Activated CD4-positive, alpha-beta T cell treated with anti-CD3 and anti-CD28 coated beads for 36 hours (primary cell): ENCODE data around the gene NPLOC4. TPM values are rescaled to one million over a fixed set of nuclear protein-coding genes. Genes with fewer than 3 reads are reported as not detected.

Experiments used
- ATAC-seq: fragments of 200-7000 bp; cut with Tn5 transposase; one replicate; pipeline ENCODE4 v1.10.0; 2021; ENCODE audit warnings: mild to moderate bottlenecking, moderate library complexity
- CTCF ChIA-PET: fragments of 350-600 bp; sonication (Branson Sonifier 250); formaldehyde crosslinking; loops from one replicate; lab custom pipeline; 2021; ENCODE audit warnings: antibody characterized with exemption; lab: Charles Lee
- POLR2A ChIA-PET: fragments of 350-600 bp; sonication (Branson Sonifier 250); formaldehyde crosslinking; loops from one replicate; lab custom pipeline; 2021; ENCODE audit warnings: antibody characterized with exemption, inconsistent platforms; lab: Charles Lee
- DNase-seq: peaks from one replicate; pipeline ENCODE4 v3.0.0-alpha.2; 2020
- H3K27ac Mint-ChIP-seq: one replicate; pipeline ENCODE4 v1.8.0; 2021; ENCODE audit warnings: mixed read lengths
- H3K27me3 Mint-ChIP-seq: one replicate; pipeline ENCODE4 v1.8.0; 2021; ENCODE audit warnings: mixed read lengths
- H3K36me3 Mint-ChIP-seq: one replicate; pipeline ENCODE4 v1.8.0; 2021; ENCODE audit warnings: low read depth, mixed read lengths
- H3K4me1 Mint-ChIP-seq: one replicate; pipeline ENCODE4 v1.8.0; 2021; ENCODE audit warnings: mixed read lengths
- H3K4me3 Mint-ChIP-seq: one replicate; pipeline ENCODE4 v1.8.0; 2021; ENCODE audit warnings: mild to moderate bottlenecking, moderate library complexity, mixed read lengths
- H3K9me3 Mint-ChIP-seq: one replicate; pipeline ENCODE4 v1.8.0; 2021; ENCODE audit warnings: low read depth, mixed read lengths
- intact Hi-C, 2 experiments: fragments of 100-400 bp; cut with DNase I in 1 of 2; cut with micrococcal nuclease in 1 of 2; formaldehyde crosslinking; loops; one replicate each; pipeline versions ENCODE4 v1.14.2 to v1.15.1; 2022 to 2024; cut with DNase I, micrococcal nuclease
- total RNA-seq, 2 experiments: library from RNA; stranded (reverse); gene quantifications; one replicate each; pipeline ENCODE4 v1.2.3, GENCODE V29; 2021

The NPLOC4 gene
- total RNA-seq, 2 experiments from 2014 or later = 71.8 to 93.1 TPM

DNA sequence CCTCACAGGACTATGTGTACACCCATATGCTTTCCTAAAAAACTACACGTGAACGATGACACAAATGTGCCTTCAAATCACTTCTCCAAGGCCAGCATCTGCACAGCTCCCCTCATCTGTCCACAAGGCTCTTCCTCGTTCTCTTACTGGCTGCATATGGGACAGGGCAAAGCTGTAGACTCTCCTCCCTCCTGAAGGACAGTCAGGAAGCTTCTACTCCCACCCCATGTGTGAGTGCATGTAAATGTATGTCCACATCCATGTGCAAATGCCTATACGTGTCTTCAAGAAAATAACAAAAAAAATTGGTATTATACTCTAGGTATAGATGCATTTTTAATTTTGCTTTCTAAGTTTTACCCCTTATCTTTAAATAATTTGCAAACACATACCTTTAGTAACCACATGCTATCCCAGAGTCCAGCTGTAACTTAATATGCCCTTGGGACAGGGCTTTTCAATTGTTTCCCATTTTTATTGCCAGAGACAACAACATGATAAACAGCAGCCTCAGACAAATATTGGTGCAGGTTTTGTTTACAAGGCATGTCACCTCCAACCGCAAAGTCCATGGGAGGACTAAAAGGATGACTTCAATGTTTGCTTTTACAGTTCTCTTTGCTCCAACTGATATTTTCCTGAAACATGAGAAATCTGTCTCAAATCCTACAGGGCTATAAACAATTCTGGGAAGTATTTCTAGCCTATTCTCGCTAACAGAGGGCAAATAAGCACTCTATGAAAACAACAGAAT, 53.1 kb downstream of the NPLOC4 start:
- Mint-ChIP-seq H3K27me3 (no peaks in the 10 kb centered on the region), H3K27ac (no peak overlapping the region), H3K9me3 (no peaks in the 10 kb centered on the region), H3K4me3 (no peak overlapping the region), H3K36me3 (peaks cover 54% of the 10 kb centered on the region), H3K4me1 (peaks cover 12% of the 10 kb centered on the region)
- ATAC-seq (no peak), DNase-seq (no peak)
- CTCF ChIA-PET = interaction anchor here (1.9 kb wide), 1 partner anchor 18 kb away, joined by 6 read pairs; no protein-coding TSS in a partner anchor
- intact Hi-C loops = no loop called here
- POLR2A ChIA-PET = no interaction called here

- Mint-ChIP-seq H3K27ac (no peak overlapping the region), H3K27me3 (no peaks in the 10 kb centered on the region), H3K4me3 (no peak overlapping the region), H3K4me1 (peaks cover 20% of the 10 kb centered on the region), H3K9me3 (no peaks in the 10 kb centered on the region), H3K36me3 (peaks cover 51% of the 10 kb centered on the region)
- intact Hi-C loops = no loop called here
- CTCF ChIA-PET = interaction anchor here (4.1 kb wide), 1 partner anchor 18 kb away, joined by 18 read pairs; no protein-coding TSS in a partner anchor
- DNase-seq = no peak
- ATAC-seq = no peak
- POLR2A ChIA-PET = no interaction called here
Measured at GRCh38 chr17:81582749-81583148, 54.2 kb downstream of the NPLOC4 start.

DNA sequence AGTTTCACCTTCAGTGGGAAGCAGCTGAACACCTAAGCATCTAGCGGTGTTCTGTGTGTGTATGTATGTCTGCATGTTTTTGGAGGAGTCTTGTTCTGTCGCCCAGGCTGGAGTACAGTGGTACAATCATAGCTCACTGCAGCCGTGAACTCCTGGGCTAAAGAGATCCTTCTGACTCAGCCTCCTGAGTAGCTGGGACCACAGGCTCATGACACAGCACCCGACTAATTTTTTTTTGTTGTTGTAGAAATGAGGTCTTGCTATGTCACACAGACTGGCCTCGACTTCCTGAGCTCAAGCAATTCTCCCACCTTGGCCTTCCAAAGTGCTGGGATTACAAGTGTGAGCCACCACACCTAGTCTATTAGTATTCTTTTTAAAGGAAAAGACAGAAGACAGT, 54.6 kb downstream of the NPLOC4 start:
- ChIA-PET CTCF (interaction anchor here (0.6 to 4.1 kb wide), 2 partner anchors 19 to 24 kb away, joined by 4 to 18 read pairs; no protein-coding TSS in a partner anchor), POLR2A (no interaction called here)
- no peak for ATAC-seq
- no peak for DNase-seq
- H3K4me3 Mint-ChIP-seq = no peak overlapping the region
- H3K27me3 Mint-ChIP-seq = no peaks in the 10 kb centered on the region
- peaks cover 20% of the 10 kb centered on the region for H3K4me1 Mint-ChIP-seq
- no peak overlapping the region for H3K27ac Mint-ChIP-seq
- intact Hi-C loops = no loop called here
- no peaks in the 10 kb centered on the region for H3K9me3 Mint-ChIP-seq
- H3K36me3 Mint-ChIP-seq = peaks cover 55% of the 10 kb centered on the region

DNA sequence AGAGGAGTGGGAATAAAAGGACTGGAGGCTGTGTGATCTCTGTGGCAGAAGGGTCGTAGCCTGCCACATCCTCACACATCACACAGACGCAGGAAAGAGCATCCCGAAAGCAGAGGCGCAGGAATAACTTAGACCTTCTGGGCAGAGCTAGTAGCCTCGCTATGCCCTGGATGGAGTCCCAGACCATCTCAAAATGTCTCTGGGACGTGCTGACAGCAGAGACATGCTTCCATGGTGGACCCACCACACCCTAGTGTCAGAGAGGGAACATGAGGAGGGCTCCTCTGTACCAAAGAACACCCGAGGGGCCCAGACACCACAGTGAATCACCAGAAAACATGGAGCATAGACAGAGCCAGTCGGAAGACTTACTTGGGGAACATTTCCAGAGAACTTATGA, 55.2 kb downstream of the NPLOC4 start:
- ATAC-seq (no peak), DNase-seq (no peak)
- intact Hi-C loops = no loop called here
- H3K9me3 Mint-ChIP-seq = no peaks in the 10 kb centered on the region
- peaks cover 20% of the 10 kb centered on the region for H3K4me1 Mint-ChIP-seq
- H3K36me3 Mint-ChIP-seq = peaks cover 53% of the 10 kb centered on the region
- POLR2A ChIA-PET = no interaction called here
- H3K4me3 Mint-ChIP-seq = no peak overlapping the region
- no peak overlapping the region for H3K27ac Mint-ChIP-seq
- CTCF ChIA-PET = interaction anchor here (0.6 to 4.1 kb wide), 2 partner anchors 19 to 24 kb away, joined by 4 to 18 read pairs; no protein-coding TSS in a partner anchor
- H3K27me3 Mint-ChIP-seq = no peaks in the 10 kb centered on the region

DNA sequence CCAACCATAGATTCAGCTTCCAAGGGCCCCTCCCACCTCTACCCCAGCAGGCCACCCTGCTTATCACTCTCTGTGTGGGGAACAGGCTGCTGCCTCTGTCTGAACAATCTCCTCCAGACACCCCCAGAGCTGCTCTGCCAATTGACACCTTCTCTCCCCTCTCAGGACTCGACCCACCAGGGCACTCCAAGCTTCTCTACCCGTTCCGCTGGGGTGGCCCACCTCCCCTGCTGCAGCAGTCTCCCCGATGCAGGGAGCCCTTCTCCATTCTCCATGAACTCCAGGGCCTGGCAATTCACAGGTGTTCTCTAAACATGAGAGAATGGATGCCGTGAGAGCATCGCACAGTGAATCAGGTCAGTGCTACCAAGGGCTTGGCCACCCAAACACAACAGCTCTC, 56.4 kb downstream of the NPLOC4 start:
- Mint-ChIP-seq H3K4me3 (no peak overlapping the region), H3K36me3 (peaks cover 51% of the 10 kb centered on the region), H3K9me3 (no peaks in the 10 kb centered on the region), H3K27me3 (no peaks in the 10 kb centered on the region), H3K4me1 (peaks cover 20% of the 10 kb centered on the region), H3K27ac (no peak overlapping the region)
- CTCF ChIA-PET = interaction anchor here (0.7 to 4.1 kb wide), 2 partner anchors 21 to 74 kb away, joined by 3 to 18 read pairs; no protein-coding TSS in a partner anchor
- intact Hi-C loops = no loop called here
- ATAC-seq (no peak), DNase-seq (no peak)
- POLR2A ChIA-PET = no interaction called here

GRCh38 chr17:81579821-81580321, 57.0 kb downstream of the NPLOC4 start:
- intact Hi-C loops = no loop called here
- DNase-seq (no peak), ATAC-seq (no peak)
- ChIA-PET POLR2A (no interaction called here), CTCF (interaction anchor here (0.6 to 4.1 kb wide), 3 partner anchors 12 to 263 kb away, joined by 3 to 18 read pairs (median 4); no protein-coding TSS in a partner anchor)
- H3K27me3 Mint-ChIP-seq = no peaks in the 10 kb centered on the region
- no peak overlapping the region for H3K4me3 Mint-ChIP-seq
- H3K4me1 Mint-ChIP-seq = peaks cover 20% of the 10 kb centered on the region
- no peaks in the 10 kb centered on the region for H3K9me3 Mint-ChIP-seq
- no peak overlapping the region for H3K27ac Mint-ChIP-seq
- peaks cover 51% of the 10 kb centered on the region for H3K36me3 Mint-ChIP-seq

GRCh38 chr17:81579298-81579697, 57.6 kb downstream of the NPLOC4 start:
- ATAC-seq = no peak

DNA sequence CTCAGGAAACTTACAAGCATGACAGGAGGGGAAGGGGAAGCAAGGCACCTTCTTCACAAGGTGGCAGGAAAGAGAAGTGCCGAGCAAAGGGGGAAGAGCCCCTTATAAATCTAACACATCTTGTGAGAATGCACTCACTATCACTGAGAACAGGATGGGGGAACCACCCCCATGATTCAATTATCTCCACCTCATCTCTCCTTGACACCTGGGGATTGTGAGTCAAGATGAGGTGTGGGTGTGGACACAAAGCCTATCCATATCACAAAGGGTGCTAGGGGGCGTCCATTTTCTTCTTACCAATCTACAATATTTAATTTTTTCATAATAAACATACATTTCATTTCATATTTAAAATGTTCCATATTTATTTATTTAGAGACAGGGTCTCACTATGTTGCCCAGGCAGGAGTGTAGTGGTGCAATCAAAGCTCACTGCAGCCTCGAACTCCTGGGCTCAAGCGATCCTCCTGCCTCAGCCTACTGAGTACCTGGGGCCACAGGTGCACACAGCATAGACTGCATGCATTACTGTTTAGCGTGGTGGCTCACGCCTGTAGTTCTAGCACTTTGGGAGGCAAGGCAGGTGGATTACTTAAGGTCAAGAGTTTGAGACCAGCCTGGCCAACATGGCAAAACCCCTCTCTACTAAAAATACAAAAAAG, 58.2 kb downstream of the NPLOC4 start:
- Mint-ChIP-seq H3K4me3 (no peak overlapping the region), H3K27me3 (no peaks in the 10 kb centered on the region), H3K36me3 (peaks cover 46% of the 10 kb centered on the region), H3K27ac (peak overlapping the region; percentile 19), H3K4me1 (peaks cover 20% of the 10 kb centered on the region), H3K9me3 (no peaks in the 10 kb centered on the region)
- ChIA-PET POLR2A (no interaction called here), CTCF (interaction anchor here (4.1 kb wide), 1 partner anchor 22 kb away, joined by 18 read pairs; no protein-coding TSS in a partner anchor)
- ATAC-seq = peak; percentile 96
- peak; percentile 38 for DNase-seq
- intact Hi-C loops = no loop called here

More at GRCh38 chr17:81579298-81579697, 57.6 kb downstream of the NPLOC4 start:
- intact Hi-C loops = no loop called here
- Mint-ChIP-seq H3K27ac (no peak overlapping the region), H3K4me1 (peaks cover 20% of the 10 kb centered on the region), H3K27me3 (no peaks in the 10 kb centered on the region), H3K9me3 (no peaks in the 10 kb centered on the region), H3K36me3 (peaks cover 48% of the 10 kb centered on the region), H3K4me3 (no peak overlapping the region)
- POLR2A ChIA-PET = no interaction called here
- no peak for DNase-seq
- CTCF ChIA-PET = interaction anchor here (0.6 to 4.1 kb wide), 3 partner anchors 12 to 263 kb away, joined by 3 to 18 read pairs (median 4); no protein-coding TSS in a partner anchor

- ATAC-seq (no peak), DNase-seq (no peak)
- H3K27me3 Mint-ChIP-seq = no peaks in the 10 kb centered on the region
- intact Hi-C loops = no loop called here
- peaks cover 43% of the 10 kb centered on the region for H3K36me3 Mint-ChIP-seq
- CTCF ChIA-PET = no interaction called here
- H3K9me3 Mint-ChIP-seq = no peaks in the 10 kb centered on the region
- no peak overlapping the region for H3K4me3 Mint-ChIP-seq
- peak overlapping the region; percentile 38 for H3K27ac Mint-ChIP-seq
- peaks cover 20% of the 10 kb centered on the region for H3K4me1 Mint-ChIP-seq
- POLR2A ChIA-PET = no interaction called here
Measured at GRCh38 chr17:81578038-81578441, 58.9 kb downstream of the NPLOC4 start.

DNA sequence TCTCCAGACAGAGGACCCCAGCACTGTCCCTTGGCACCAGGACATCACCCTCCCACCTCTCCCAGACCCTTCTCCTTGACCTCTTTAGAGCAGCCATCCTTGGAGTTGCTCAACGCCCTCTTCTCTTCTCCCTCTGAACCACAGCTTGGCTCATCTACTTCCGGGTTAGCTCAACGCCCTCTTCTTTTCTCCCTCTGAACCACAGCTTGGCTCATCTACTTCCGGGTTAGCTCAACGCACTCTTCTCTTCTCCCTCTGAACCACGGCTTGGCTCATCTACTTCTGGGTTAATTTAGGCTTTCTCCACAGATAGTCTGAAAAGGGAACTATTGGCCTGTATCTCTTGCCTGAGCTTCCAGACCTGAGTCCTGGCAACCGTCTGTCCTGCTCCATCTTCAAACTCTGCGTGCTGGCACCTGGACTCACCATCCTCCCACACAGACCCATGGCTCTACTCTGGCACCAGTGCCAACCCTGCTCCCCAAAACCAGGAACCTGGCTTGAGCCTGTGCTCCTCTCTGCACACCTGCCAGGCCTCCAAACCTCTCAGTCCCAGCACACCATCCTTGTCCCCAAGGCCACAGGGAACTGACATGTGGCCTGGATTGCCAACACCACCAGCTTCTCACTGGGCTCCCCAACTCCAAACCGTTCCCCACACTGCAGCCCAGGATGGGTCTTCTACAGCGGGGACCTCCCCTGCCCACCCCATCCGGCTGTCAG, 59.5 kb downstream of the NPLOC4 start:
- DNase-seq (no peak), ATAC-seq (no peak)
- no peaks in the 10 kb centered on the region for H3K27me3 Mint-ChIP-seq
- CTCF ChIA-PET = no interaction called here
- POLR2A ChIA-PET = interaction anchor here (1.3 kb wide), 1 partner anchor 264 kb away, joined by 3 read pairs; no protein-coding TSS in a partner anchor
- intact Hi-C loops = no loop called here
- H3K27ac Mint-ChIP-seq = peak overlapping the region; percentile 38
- H3K4me1 Mint-ChIP-seq = peaks cover 20% of the 10 kb centered on the region
- H3K36me3 Mint-ChIP-seq = peaks cover 46% of the 10 kb centered on the region
- no peak overlapping the region for H3K4me3 Mint-ChIP-seq
- no peaks in the 10 kb centered on the region for H3K9me3 Mint-ChIP-seq
